Progenitor cell of endocrine pancreas (in vitro differentiated cells): ENCODE data around the gene SCYL1. TPM values are rescaled to one million over a fixed set of nuclear protein-coding genes. Genes with fewer than 3 reads are reported as not detected.

ENCODE experiments used
- DNase-seq: peaks from one replicate; pipeline ENCODE4 v3.0.0; 2021; ENCODE audit warnings: low spot score; ENCODE audit not compliant: unreplicated experiment
- H3K27ac Mint-ChIP-seq: 2 replicates; pipeline ENCODE4 v1.8.0; 2021; ENCODE audit warnings: mild to moderate bottlenecking, moderate library complexity, mixed read lengths
- H3K27me3 Mint-ChIP-seq: 2 replicates; pipeline ENCODE4 v1.8.0; 2021; ENCODE audit warnings: mixed read lengths
- H3K36me3 Mint-ChIP-seq: 2 replicates; pipeline ENCODE4 v1.8.0; 2022; ENCODE audit warnings: mixed read lengths; ENCODE audit not compliant: insufficient read depth
- H3K4me1 Mint-ChIP-seq: 2 replicates; pipeline ENCODE4 v1.8.0; 2021; ENCODE audit warnings: low read depth, mixed read lengths
- H3K4me3 Mint-ChIP-seq: 2 replicates; pipeline ENCODE4 v1.8.0; 2021; ENCODE audit warnings: low read depth, mild to moderate bottlenecking, moderate library complexity, mixed read lengths
- H3K9me3 Mint-ChIP-seq: 2 replicates; pipeline ENCODE4 v1.8.0; 2021; ENCODE audit warnings: low read depth, mixed read lengths
- total RNA-seq: library from RNA; stranded (reverse); gene quantifications from 2 replicates; pipeline ENCODE4 v1.2.1, GENCODE V29; 2021
- TF ChIP-seq, protein P1 (sequence below): fragments of 200-600 bp; sonication (generic); IDR thresholded peaks from one replicate; pipeline ENCODE4 v1.5.0; 2021; ENCODE audit warnings: antibody characterized with exemption, mild to moderate bottlenecking; ENCODE audit not compliant: unreplicated experiment

SCYL1 gene
- total RNA-seq, 1 donor from 2014 or later = 61.4 TPM

DNA sequence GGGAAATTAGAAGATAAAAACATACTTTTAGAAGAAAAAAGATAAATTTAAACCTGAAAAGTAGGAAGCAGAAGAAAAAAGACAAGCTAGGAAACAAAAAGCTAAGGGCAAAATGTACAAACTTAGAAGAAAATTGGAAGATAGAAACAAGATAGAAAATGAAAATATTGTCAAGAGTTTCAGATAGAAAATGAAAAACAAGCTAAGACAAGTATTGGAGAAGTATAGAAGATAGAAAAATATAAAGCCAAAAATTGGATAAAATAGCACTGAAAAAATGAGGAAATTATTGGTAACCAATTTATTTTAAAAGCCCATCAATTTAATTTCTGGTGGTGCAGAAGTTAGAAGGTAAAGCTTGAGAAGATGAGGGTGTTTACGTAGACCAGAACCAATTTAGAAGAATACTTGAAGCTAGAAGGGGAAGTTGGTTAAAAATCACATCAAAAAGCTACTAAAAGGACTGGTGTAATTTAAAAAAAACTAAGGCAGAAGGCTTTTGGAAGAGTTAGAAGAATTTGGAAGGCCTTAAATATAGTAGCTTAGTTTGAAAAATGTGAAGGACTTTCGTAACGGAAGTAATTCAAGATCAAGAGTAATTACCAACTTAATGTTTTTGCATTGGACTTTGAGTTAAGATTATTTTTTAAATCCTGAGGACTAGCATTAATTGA lies 25.0 kb upstream of the SCYL1 start:
- no peaks in the 10 kb centered on the region for H3K9me3 Mint-ChIP-seq
- H3K36me3 Mint-ChIP-seq = peaks cover 14% of the 10 kb centered on the region
- DNase-seq = no peak
- TF ChIP-seq, protein P1, sequence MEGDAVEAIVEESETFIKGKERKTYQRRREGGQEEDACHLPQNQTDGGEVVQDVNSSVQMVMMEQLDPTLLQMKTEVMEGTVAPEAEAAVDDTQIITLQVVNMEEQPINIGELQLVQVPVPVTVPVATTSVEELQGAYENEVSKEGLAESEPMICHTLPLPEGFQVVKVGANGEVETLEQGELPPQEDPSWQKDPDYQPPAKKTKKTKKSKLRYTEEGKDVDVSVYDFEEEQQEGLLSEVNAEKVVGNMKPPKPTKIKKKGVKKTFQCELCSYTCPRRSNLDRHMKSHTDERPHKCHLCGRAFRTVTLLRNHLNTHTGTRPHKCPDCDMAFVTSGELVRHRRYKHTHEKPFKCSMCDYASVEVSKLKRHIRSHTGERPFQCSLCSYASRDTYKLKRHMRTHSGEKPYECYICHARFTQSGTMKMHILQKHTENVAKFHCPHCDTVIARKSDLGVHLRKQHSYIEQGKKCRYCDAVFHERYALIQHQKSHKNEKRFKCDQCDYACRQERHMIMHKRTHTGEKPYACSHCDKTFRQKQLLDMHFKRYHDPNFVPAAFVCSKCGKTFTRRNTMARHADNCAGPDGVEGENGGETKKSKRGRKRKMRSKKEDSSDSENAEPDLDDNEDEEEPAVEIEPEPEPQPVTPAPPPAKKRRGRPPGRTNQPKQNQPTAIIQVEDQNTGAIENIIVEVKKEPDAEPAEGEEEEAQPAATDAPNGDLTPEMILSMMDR = no peak
- no peaks in the 10 kb centered on the region for H3K27me3 Mint-ChIP-seq
- H3K4me3 Mint-ChIP-seq = no peak overlapping the region
- H3K27ac Mint-ChIP-seq = no peak overlapping the region
- H3K4me1 Mint-ChIP-seq = peaks cover 21% of the 10 kb centered on the region

GRCh38 chr11:65500387-65501185 lies 24.3 kb upstream of the SCYL1 start:
- TF ChIP-seq, protein P1 = no peak
- peaks cover 25% of the 10 kb centered on the region for H3K4me1 Mint-ChIP-seq
- H3K4me3 Mint-ChIP-seq = no peak overlapping the region
- no peak for DNase-seq
- H3K36me3 Mint-ChIP-seq = peaks cover 19% of the 10 kb centered on the region
- H3K9me3 Mint-ChIP-seq = no peaks in the 10 kb centered on the region
- no peak overlapping the region for H3K27ac Mint-ChIP-seq
- H3K27me3 Mint-ChIP-seq = no peaks in the 10 kb centered on the region

GRCh38 chr11:65501186-65501471 lies 23.8 kb upstream of the SCYL1 start:
- H3K4me1 Mint-ChIP-seq = peaks cover 28% of the 10 kb centered on the region

DNA sequence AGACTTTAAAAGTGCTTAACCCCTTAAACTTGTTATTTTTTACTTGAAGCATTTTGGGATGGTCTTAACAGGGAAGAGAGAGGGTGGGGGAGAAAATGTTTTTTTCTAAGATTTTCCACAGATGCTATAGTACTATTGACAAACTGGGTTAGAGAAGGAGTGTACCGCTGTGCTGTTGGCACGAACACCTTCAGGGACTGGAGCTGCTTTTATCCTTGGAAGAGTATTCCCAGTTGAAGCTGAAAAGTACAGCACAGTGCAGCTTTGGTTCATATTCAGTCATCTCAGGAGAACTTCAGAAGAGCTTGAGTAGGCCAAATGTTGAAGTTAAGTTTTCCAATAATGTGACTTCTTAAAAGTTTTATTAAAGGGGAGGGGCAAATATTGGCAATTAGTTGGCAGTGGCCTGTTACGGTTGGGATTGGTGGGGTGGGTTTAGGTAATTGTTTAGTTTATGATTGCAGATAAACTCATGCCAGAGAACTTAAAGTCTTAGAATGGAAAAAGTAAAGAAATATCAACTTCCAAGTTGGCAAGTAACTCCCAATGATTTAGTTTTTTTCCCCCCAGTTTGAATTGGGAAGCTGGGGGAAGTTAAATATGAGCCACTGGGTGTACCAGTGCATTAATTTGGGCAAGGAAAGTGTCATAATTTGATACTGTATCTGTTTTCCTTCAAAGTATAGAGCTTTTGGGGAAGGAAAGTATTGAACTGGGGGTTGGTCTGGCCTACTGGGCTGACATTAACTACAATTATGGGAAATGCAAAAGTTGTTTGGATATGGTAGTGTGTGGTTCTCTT lies 23.2 kb upstream of the SCYL1 start:
- H3K27ac Mint-ChIP-seq = no peak overlapping the region
- no peaks in the 10 kb centered on the region for H3K27me3 Mint-ChIP-seq
- peaks cover 26% of the 10 kb centered on the region for H3K4me1 Mint-ChIP-seq
- H3K9me3 Mint-ChIP-seq = no peaks in the 10 kb centered on the region
- TF ChIP-seq, protein P1 = no peak
- H3K36me3 Mint-ChIP-seq = peaks cover 30% of the 10 kb centered on the region
- DNase-seq = no peak
- H3K4me3 Mint-ChIP-seq = no peak overlapping the region

More at GRCh38 chr11:65501186-65501471, 23.8 kb upstream of the SCYL1 start:
- no peak for DNase-seq
- no peaks in the 10 kb centered on the region for H3K27me3 Mint-ChIP-seq
- TF ChIP-seq, protein P1 = no peak
- peaks cover 24% of the 10 kb centered on the region for H3K36me3 Mint-ChIP-seq
- no peak overlapping the region for H3K4me3 Mint-ChIP-seq
- no peak overlapping the region for H3K27ac Mint-ChIP-seq
- no peaks in the 10 kb centered on the region for H3K9me3 Mint-ChIP-seq

- H3K27me3 Mint-ChIP-seq = no peaks in the 10 kb centered on the region
- peaks cover 30% of the 10 kb centered on the region for H3K36me3 Mint-ChIP-seq
- no peak overlapping the region for H3K27ac Mint-ChIP-seq
- TF ChIP-seq, protein P1 = no peak
- H3K4me3 Mint-ChIP-seq = no peak overlapping the region
- H3K9me3 Mint-ChIP-seq = no peaks in the 10 kb centered on the region
- DNase-seq = no peak
- peaks cover 25% of the 10 kb centered on the region for H3K4me1 Mint-ChIP-seq
These were observed 22.7 kb upstream of the SCYL1 start for GRCh38 chr11:65502274-65502554.
